Thyroid gland (tissue), 4 donors: ENCODE data around the gene CHN2.

Experiments
- POLR2A ChIP-seq, 2 donors: fragments of 450-650 bp; IDR thresholded peaks; one replicate each; pipeline ENCODE4 v1.6.1; 2017; ENCODE audit warnings: antibody characterized with exemption in 2 of 2, mild to moderate bottlenecking in 2 of 2, moderate library complexity in 1 of 2
- TF ChIP-seq, protein P1 (sequence below), 6 experiments: fragments of 200-600 bp in 3 of 6; fragments of 450-650 bp in 3 of 6; sonication (generic) in 3 of 6; IDR thresholded peaks; one replicate each; pipeline ENCODE4 v1.5.1; 2016 to 2019; ENCODE audit warnings: antibody characterized with exemption in 6 of 6, mild to moderate bottlenecking in 2 of 6, inconsistent platforms in 1 of 6, moderate library complexity in 1 of 6

DNA sequence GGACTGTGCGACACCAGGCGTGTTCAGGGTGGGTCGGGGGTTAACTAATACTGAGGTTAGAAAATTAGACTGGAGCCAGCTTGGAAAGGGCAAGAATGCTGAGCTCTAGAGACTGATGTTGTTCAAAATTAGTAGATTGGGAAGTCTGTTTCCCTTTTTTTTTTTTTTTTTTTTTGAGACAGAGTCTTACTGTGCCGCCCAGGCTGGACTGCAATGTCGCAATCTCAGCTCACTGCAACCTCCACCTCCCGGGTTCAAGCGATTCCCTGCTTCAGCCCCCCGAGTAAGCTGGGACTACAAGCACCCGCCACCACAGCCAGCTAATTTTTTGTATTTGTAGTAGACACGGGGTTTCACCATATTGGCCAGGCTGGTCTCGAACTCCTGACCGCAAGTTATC is 45.5 kb upstream of the CHN2 start:
- TF ChIP-seq, protein P1, sequence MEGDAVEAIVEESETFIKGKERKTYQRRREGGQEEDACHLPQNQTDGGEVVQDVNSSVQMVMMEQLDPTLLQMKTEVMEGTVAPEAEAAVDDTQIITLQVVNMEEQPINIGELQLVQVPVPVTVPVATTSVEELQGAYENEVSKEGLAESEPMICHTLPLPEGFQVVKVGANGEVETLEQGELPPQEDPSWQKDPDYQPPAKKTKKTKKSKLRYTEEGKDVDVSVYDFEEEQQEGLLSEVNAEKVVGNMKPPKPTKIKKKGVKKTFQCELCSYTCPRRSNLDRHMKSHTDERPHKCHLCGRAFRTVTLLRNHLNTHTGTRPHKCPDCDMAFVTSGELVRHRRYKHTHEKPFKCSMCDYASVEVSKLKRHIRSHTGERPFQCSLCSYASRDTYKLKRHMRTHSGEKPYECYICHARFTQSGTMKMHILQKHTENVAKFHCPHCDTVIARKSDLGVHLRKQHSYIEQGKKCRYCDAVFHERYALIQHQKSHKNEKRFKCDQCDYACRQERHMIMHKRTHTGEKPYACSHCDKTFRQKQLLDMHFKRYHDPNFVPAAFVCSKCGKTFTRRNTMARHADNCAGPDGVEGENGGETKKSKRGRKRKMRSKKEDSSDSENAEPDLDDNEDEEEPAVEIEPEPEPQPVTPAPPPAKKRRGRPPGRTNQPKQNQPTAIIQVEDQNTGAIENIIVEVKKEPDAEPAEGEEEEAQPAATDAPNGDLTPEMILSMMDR (IDR thresholded peaks at IDR 0.05) = no peak
- no peak for TF ChIP-seq POLR2A (IDR thresholded peaks at IDR 0.05)
